HG03558 (cell line): ENCODE data around the gene SUN3.

Experiments
- ATAC-seq: cut with Tn5 transposase; IDR thresholded peaks from one replicate; pipeline ENCODE4 v1.9.1; 2021; ENCODE audit warnings: moderate number of reproducible peaks; ENCODE audit not compliant: unreplicated experiment; ENCODE audit errors: extremely low read depth

The SUN3 gene

GRCh38 chr7:48028938-48029337, at the start of gene SUN3:
SUN3 (minus strand) TSS chr7:48029107; CDS start chr7:48028938, 169 bp downstream.
- no peak for ATAC-seq

GRCh38 chr7:48078470-48078869, 49.6 kb upstream of the SUN3 start:
- ATAC-seq, result no peak

GRCh38 chr7:48077423-48077822, 48.5 kb upstream of the SUN3 start:
- no peak for ATAC-seq

GRCh38 chr7:48074204-48074654, 45.3 kb upstream of the SUN3 start:
- no peak for ATAC-seq

- no peak for ATAC-seq
These were observed 38.6 kb upstream of the SUN3 start for GRCh38 chr7:48067475-48067874.

GRCh38 chr7:48063985-48064384, 35.1 kb upstream of the SUN3 start:
- ATAC-seq, result no peak

- no peak for ATAC-seq
These were observed 30.8 kb upstream of the SUN3 start for GRCh38 chr7:48059706-48060105.

GRCh38 chr7:48058990-48059389, 30.1 kb upstream of the SUN3 start:
- ATAC-seq, result no peak

GRCh38 chr7:48053736-48054135, 24.8 kb upstream of the SUN3 start:
- ATAC-seq, result no peak

- ATAC-seq, result no peak
These were observed 23.8 kb upstream of the SUN3 start for GRCh38 chr7:48052748-48053147.

GRCh38 chr7:48049850-48050249, 20.9 kb upstream of the SUN3 start:
- no peak for ATAC-seq

- no peak for ATAC-seq
These were observed 19.2 kb upstream of the SUN3 start for GRCh38 chr7:48048113-48048512.

GRCh38 chr7:48046458-48046857, 17.6 kb upstream of the SUN3 start:
- ATAC-seq, result no peak

GRCh38 chr7:48045195-48045765, 16.4 kb upstream of the SUN3 start:
- no peak for ATAC-seq

GRCh38 chr7:48042636-48043035, 13.7 kb upstream of the SUN3 start:
- no peak for ATAC-seq

GRCh38 chr7:48042216-48042615, 13.3 kb upstream of the SUN3 start:
- ATAC-seq, result no peak

GRCh38 chr7:48041653-48041970, 12.7 kb upstream of the SUN3 start:
- ATAC-seq, result no peak

GRCh38 chr7:48040944-48041652, 12.2 kb upstream of the SUN3 start:
- ATAC-seq, result no peak

- ATAC-seq, result no peak
These were observed 10.1 kb upstream of the SUN3 start for GRCh38 chr7:48038815-48039506.

GRCh38 chr7:48035967-48036478, 7.1 kb upstream of the SUN3 start:
- ATAC-seq, result no peak

- peak; percentile 99 for ATAC-seq
These were observed 6.5 kb upstream of the SUN3 start, which contains the start of gene C7orf57 for GRCh38 chr7:48035301-48035966. C7orf57 (plus strand) TSS chr7:48035543; CDS start chr7:48036309, 766 bp downstream.
